NCI-H2107 (cell line): ENCODE measurements around the gene KAT8.
"Not testable (repeated sequence)": the region's sequence is repeated elsewhere in the genome, so short reads cannot be mapped to it uniquely, and the experiment has no call there.

Source experiments
- DNase-seq: peaks from one replicate; lab custom pipeline; 2025; lab: John Stamatoyannopoulos, UW

KAT8 gene

DNA sequence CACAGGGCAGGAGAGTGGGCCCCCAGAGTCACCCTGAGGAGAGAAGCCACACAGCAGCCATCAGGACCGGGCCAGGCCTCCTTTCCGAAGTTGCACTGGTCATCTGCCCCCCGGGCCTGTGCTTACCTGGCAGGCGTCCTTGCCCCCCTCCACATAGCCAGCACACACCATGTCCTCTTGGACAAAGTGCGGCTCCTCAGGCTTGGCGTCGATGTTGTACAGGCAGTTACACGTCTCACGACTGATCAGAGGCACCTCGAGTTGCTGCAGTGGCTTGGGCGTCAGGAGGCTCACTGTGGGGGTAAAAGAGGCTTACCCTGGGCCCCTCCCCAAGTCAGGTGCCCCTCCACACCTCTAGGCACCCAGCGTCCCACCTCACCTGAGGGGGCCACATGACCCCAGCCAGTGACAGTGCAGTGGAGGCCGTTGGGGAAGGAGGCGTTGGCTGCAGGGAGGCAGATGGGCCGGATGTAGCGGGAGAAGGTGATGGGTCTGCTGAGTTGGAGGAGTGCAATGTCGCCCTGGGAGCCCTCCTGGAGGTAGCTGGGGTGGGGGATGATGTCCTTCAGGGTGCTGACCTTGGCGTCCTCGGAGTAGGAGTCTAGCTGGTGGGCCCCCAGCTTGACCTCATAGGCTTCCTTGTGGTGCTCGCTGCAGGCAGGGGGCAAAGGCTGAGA lies 15.0 kb downstream of the KAT8 start:
- no peak for DNase-seq

DNA sequence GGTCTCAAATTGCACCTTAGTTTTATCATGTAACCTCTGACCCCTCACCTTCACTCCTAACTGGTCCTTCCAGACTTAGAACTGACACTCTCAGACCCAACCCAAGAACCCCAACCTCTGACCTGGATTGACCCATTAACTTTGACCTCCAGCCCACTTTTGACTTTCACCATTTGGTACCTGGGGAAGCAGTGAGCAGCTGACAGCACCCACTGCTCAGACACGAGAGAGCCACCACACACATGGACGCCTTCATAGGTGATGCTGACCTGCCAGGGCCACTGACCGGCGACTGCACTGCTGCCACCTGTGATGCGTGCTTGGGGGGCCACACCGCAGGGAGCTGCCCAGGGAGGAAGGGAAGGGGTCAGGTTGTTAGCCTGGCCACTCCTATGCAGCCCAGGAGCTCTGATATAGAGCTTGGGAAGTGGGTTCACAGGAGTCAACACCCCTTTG lies 15.6 kb downstream of the KAT8 start:
- DNase-seq = no peak

DNA sequence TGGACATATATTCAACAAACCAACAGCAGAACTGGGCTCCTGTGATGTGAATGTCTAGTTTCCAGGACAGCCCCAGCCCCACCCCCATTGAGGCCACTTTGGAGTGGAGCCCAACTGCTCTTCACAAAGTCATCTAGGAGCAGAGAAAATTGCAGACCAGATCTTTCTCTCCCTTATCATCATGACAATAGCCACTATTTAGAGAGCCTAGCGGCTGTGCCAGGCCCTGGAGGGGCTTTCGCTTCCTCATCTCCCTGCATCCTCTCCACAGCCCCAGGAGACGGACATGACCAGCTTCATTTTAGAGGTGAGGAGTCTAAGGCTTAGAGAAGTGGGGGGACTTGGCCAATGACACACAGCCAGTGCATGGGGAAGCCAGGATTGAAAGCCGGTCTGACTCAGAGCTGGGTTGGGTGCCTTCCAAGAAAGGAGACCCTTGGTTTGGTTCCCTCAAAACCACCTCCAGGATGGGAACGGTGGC lies 16.7 kb downstream of the KAT8 start:
- DNase-seq = no peak

DNA sequence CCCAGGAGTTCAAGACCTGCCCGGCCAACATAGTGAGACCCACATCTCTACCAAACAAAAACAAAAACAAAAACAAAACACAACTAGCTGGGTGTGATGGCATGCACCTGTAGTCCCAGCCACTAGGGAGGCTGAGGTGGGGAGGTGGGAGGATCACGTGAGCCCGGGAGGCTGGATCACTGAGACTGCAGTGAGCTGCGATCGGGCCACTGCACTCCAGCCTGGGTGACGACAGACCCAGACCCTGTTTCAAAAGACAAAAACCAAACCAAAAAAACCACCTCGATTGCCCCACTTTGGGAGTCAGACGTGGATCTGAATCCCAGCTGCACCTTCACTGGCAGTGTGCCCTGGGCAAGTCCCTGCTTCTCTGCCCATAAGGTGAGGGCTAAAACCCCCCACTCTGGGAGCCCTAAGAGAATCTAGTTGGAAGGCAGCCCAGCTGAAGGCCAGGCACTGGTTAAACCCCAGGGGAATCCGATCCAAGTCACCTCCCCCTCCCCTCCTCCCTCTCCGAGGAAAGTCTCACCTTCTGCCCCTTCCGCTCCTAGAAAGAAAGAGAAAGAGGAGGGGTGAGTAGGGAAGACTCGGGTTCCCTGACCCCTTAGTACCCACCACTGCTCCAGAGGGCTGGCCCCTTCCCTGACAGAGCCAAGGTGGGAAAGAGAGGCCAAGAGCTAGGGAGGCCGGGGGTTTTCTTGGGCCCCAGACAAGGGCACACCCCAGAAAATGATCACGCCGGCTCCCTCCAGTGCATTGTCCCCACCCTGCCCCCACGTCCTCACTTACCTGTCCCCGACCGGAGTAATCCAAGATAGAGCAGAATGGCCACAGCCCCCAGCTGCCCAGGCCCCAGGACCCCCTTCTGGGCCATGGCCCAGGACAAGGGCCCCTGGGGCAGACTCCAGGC lies 17.4 kb downstream of the KAT8 start:
- peak; percentile 16 for DNase-seq

DNA sequence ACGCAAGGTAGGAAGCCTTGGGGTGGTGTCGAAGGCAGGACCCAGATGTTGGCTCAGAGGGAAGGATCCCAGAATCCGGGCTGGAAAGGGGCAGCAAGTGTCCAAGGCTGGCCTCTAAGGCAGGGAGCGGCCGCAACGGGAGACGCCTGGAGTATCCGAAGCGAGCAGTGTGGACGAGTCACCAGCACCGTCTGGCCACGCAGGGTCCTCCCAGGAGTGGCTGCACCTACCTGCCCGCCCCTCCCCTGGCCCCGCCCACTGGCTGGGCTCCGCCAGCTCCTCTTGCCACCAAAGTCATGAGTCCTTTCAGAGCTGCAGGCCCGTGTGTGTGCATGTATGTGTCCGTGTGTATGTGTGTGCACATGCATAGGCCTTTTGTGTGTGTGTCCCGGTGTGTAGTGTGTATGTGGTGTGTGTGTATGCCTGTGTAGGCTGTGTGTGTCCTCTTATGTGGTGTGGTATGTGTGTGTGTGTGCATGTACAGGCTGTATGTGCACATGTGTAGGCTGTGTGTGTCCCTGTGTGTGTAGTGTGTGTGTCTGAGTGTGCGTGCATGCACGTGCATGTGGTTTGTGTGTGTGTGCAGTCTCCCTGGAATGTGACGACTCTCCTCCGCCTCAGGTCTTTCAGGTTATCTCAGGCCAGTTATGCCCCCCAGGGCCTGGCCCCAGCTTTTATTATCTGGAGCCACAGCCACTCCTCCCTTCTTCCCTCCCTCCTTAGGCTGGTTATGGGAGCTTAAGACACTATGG lies 18.2 kb downstream of the KAT8 start, which contains the start of gene PRSS8:
PRSS8 (minus strand) TSS at position 193 of the 752 bp plus-strand sequence. CDS start 229 bp downstream, outside the sequence.
- DNase-seq = no peak

DNA sequence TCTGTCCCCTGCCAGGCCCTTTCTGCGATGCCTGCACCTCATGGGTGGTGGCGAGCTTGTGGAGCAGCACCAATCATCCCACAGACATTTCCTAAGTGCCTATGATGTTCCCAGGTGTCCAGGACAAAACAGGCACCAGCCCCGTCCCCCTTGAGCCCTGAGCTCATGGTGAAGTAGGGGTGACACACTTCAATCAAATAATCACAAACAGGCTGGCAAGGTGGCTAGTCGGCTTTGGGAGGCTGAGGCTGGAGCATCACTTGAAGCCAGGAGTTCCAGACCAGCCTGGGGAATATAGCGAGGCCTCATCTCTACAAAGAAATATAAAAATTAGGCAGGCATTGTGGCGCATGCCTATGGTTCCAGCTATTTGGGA lies 18.8 kb downstream of the KAT8 start:
- no peak for DNase-seq

DNA sequence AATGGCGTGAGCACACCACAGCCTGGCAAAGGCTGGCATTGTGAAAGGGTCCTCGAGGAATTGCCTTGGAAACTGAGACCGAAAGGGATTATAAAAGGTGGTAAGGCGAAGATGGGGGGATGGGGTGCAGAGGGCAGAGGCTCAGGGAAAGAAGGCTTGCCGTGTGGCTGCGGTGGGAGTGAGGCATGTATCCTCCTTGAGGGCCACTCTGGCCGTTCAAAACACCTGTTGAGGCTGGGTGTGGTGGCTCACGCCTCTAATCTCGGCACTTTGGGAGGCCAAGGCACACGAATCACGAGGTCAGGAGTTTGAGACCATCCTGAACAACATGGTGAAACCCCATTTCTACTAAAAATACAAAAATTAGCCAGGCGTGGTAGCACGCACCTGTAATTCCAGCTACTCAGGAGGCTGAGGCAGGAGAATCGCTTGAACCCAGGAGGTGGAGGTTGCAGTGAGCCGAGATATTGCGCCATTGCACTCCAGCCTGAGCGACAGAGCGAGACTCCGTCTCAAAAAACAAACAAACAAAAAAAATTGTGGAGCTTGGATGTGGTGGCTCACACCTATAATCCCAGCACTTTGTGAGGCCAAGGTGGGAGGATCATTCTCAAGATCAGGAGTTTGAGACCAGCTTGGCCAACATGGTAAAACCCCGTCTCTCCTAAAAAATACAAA lies 19.5 kb downstream of the KAT8 start:
- DNase-seq = not testable (repeated sequence)

DNA sequence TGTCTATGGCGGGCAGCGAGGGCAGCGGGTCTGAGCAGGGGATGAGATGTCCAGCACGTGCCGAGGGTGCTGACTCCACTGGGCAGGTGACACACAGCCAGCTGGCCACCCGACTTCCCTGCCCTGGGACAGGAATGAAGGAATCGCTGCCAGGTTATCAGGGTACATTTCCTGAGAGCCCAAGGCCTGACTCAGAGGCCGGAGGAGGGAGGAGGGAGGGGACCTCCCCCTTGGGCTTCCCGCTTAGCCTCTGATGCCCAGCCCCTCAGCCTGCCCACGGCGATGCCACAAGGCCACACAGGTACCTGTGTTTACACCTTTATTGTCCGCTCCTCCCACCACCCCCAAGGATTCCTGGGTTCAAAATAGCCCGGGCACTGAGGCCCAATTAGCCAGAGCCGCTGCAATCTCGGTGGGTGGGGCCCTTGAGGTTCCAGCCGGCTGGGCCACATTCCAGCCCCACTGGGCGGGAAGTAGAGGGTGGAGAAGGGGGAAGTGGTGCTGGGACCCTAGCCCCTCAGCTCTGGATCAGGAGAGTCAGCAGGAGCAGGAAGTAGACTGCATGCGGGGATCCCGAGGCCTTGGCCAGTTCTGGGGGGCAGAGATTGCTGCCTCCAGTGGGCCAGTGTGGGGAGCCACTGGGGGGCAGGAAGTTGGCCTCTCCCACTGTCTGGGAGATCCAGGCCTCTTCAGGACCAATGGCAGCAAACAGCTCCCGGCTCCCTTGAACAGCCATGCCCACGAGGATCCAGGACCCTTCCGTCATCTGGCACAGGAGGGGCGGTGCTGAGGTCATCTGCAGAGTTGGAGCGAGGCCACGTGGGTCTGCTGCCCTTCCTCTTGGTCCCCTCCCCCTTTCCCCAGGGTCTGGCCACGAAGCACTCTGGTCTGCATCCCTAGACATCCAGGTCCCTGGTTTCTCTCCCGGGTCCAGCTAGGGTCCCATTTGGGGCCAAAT lies 21.4 kb downstream of the KAT8 start:
- DNase-seq = no peak

DNA sequence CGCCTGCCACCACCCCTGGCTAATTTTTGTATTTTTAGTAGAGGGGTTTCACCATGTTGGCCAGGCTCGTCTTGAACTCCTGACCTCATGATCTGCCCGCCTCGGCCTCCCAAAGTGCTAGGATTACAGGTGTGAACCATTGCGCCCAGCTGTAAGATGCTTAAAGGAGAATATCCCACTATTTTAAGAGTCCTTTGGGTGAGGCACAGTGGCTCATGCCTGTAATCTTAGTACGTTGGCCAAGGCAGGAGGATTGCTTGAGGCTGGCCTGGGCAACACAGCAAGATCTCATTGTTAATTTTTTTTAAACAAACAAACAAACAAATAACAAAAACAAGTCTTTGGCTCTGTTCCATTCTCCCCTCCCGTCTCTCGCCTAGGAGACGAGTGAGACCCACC lies 23.6 kb downstream of the KAT8 start:
- not testable (repeated sequence) for DNase-seq

DNA sequence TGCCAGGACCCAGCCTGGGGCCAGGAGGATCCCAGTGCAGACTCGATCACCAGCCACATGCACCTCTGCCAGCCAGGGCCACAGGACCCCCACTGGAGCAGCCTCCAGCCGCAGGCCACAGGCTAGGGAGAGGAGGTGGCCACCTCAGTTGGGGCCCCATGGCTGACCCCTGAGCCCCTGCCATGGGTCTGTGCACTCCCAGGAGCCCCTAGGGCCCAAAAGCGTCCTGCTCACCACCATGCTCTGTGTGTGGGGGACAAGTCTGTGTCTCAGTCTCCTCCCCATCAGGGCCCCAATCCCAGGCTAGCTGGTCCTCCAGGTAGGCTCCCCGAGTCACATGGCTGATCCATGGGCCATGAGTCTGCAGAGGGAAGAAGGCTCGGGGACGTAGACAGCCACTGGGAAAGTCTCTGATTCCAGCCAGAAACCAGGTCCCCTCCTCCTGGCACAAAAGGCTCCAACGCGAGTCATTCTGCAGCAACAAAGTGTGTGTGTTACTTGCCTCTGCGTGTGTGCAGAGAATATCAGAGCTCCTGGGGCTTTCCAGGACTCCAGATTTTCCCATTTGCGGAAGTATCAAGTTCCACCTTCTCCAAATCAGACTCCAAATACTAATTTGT lies 24.1 kb downstream of the KAT8 start:
- no peak for DNase-seq

DNA sequence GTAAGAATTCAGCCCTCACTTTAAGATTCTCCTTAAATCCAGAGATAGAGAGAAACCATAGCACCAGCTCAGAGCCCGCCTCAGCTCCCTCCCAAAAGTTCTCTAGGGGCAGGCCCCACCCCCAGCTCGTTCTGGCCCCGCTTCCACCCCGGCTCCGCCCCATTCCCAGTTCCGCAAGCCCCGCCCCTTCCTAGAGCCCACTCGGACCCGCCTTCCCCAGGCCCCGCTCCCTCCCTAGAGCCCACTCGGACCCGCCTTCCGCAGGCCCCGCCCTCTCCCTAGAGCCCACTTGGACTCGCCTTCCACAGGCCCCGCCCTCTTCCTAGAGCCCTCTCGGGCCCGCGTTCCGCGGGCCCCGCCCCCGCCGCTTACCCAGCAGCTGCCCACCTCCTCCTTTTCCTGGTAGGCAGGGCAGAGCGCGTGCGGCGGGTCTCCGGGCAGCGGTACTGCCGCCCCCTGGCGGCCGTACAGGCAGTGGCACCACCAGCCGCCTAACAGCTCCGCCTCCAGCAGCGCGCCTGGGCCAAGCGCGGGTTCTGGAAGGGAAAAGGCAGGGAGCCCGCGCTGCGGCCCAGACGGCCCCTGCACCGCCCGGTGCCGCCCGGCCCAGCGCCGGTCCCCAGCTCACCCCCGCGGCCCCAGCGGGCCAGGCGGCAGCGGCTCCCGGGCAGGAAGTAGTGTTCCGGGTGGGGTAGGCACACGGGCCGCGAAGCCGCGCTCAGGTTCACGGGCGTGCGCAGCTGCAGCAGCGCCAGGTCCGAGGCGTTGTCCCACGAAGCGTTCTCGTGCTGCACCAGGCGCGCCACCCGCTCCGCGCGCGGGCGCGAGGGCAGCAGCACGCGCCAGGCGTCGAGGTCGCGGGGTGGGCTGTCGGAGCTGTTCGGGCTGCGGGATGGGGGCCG lies 24.9 kb downstream of the KAT8 start:
- DNase-seq = peak; percentile 95

DNA sequence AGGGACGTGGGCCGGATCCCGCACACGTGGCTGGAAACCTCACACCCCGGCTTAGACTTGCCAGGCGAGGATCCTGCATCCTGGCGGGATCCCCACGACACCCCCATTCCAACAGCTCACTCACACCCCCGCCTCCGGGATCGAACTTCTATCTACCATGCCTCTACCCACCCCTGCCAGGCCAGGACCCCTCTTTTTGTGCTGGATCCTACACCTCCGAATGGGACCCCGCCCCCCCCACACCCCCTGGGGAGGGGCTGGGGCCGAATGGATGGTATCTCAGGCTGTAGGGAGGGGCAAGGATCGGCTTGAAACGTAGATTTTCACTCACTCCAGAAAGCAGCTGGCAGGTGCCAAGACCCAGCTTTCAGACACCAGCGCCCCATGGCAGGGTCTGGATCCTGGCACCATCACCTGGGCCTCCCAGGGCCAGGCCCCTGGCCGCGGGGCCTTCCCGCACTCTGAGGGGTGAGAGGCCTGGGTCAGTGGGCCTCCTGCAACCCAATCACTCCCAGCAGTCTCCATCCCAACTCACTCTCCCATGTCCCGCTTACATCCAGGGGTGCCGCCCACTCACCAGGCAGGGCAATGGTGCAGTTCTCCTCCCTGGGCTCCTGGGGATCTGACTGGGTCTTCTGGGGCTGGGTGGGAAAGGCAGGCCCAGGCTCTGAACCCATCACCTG lies 25.7 kb downstream of the KAT8 start:
- no peak for DNase-seq

DNA sequence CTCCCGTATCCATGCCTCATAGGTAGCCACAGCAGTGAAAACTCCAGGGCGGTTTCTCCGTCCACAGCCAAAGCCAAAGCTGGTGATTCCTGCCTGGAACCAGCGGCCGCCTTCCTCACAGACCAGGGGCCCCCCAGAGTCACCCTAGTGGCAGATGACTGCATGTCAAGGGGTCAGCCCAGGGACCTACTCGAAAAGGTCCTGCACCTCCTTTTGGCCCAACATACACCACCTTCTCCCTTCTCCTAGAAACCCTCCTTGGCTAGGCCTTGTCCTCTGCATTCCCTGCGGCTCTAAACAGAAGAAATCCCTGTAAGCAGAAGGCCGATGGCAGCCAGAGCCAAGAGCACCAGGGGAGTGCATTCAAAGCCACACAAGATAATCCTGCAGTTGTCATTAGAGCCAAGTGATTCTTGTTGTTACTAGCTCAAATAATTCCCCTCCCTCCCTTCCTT lies 26.3 kb downstream of the KAT8 start:
- no peak for DNase-seq

DNA sequence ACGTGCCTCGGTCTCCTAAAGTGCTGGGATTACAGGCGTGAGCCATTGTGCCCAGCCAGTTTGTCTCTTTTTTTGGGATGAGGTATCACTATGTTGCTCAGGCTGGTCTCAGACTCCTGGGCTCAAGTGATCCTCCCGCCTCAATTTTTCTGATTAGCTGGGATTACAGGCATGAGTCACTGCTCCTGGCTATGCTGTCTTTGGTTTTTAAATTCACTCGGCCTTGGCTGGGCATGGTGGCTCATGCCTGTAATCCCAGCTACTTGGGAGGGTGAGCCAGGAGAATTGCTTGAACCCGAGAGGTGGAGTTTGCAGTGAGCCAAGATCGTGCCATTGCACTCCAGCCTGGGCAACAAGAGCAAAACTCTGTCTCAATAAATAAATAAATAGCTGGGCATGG lies 27.0 kb downstream of the KAT8 start:
- not testable (repeated sequence) for DNase-seq

DNA sequence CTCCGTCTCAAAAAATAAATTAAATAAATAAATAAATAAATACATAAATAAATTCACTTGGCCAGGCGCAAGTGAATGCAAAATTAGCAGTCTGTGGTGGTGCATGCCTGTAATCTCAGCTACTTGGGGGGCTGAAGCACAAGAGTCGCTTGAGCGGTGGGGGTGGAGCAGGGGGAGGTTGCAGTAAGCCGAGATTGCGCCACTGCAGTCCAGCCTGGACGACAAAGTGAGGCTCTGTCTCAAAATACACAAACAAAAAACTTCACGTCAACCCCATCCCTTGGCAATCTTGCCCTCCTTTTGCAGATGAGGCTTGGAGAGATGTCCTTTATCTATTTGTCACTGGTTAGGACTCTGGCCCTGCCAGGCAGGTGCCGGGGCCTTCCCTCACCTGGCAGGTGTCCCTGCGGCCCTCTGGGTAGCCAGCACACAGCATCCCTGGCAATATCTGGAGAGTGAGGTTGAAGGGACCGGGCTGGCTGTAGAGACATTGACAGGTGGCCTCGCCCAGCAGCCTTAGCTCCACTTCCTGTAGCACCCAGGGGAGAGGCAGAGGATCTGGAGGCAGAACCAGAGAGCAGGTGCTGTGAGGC lies 28.0 kb downstream of the KAT8 start:
- no peak for DNase-seq

DNA sequence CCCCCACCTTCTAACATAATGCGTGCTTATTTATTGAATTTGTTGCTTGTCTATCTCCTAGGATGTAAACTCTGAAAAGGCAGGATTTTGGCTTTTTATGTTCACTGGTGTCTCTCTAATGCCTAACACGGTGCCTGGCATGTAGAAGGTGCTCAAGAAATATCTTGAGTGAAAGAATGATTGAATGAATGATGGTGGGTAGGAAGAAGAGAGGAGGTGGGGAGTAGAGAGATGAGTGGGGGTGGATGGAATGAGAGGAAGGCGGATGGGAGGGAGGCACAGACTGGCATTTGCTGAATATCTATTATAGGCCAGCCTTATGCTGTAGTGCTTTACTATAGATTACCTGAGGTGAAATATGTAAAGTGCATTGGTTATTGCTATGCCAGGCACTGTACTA lies 30.1 kb downstream of the KAT8 start:
- DNase-seq = no peak

DNA sequence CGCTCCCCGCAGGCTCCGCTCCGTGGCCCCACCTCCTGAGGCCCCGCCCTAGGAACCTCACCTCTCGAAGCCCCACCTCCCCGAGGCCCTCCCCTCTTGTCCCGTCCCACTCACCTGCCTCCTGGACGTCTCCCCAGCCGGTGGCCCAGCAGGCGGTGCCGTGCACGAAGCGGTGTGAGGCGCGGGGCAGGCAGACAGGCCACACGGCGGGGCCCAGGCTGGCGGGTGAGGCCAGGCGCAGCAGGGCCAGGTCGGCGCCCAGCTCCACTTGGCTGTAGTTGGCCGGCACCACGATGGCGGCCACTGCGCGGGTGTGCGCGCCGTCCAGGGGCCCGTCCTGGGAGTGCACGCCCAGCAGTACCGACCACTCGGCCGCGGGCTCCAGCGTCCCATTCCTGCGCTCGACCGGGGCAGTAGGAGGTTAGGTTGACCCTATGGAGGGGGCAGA lies 30.8 kb downstream of the KAT8 start:
- DNase-seq = no peak

DNA sequence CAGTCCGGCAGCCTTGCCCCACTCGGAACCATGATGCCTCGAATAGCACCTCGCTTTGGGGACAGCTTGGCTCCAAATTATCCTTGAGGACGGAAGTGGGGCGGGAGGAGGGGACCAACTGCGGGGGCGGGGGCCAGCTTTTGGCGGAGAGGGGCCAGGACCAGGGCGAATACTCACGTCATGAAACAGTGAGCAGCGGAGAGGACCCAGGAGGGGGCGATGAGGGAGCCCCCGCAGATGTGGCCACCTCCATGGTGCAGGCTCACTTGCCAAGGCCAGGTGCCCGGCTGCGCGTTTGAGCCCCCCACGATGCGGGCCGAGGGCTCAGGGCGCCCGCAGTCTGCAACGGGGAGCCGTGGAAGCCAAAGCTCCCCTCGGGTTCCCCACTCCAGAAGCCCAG lies 31.4 kb downstream of the KAT8 start:
- DNase-seq = no peak
